HepG2 (cell line): ENCODE results near the gene ZBTB45. TPM values are rescaled to one million over a fixed set of nuclear protein-coding genes. Genes with fewer than 3 reads are reported as not detected.

ENCODE experiments used
- AHR ChIP-seq: IDR thresholded peaks from 2 replicates; pipeline ENCODE4 v1.6.1; 2018; ENCODE audit warnings: missing genetic modification reagents, missing compliant biosample characterization
- BCL3 ChIP-seq: sonication (generic); formaldehyde crosslinking; IDR thresholded peaks from 2 replicates; pipeline ENCODE4 v1.5.1; 2020; ENCODE audit warnings: mild to moderate bottlenecking, missing genetic modification reagents, moderate library complexity
- CBX1 ChIP-seq: IDR thresholded peaks from one replicate; pipeline ENCODE4 v1.6.1; 2016; ENCODE audit warnings: antibody characterized with exemption, low read depth
- CEBPZ ChIP-seq: IDR thresholded peaks from 2 replicates; pipeline ENCODE4 v1.6.1; 2012; ENCODE audit warnings: low read length, improper control_type of control experiment
- DZIP1 ChIP-seq: sonication (generic); formaldehyde crosslinking; IDR thresholded peaks from 2 replicates; pipeline ENCODE4 v1.5.0; 2020; ENCODE audit warnings: mild to moderate bottlenecking, missing genetic modification reagents
- KLF15 ChIP-seq: sonication (generic); formaldehyde crosslinking; IDR thresholded peaks from 2 replicates; pipeline ENCODE4 v1.8.1; 2023; ENCODE audit warnings: borderline replicate concordance, mild to moderate bottlenecking, inconsistent platforms, missing genetic modification reagents, mixed read lengths
- NCOR1 ChIP-seq: fragments of 200-600 bp; sonication (generic); IDR thresholded peaks from 2 replicates; pipeline ENCODE4 v1.7.0; 2017; ENCODE audit warnings: antibody characterized with exemption, low read length, borderline replicate concordance
- SMAD1 ChIP-seq: sonication (generic); formaldehyde crosslinking; IDR thresholded peaks from 2 replicates; pipeline ENCODE4 v1.4.0; 2020; ENCODE audit warnings: missing genetic modification reagents, low read depth, mild to moderate bottlenecking, borderline replicate concordance
- SP4 ChIP-seq: sonication (generic); formaldehyde crosslinking; IDR thresholded peaks from 2 replicates; pipeline ENCODE4 v1.8.1; 2023; ENCODE audit warnings: mild to moderate bottlenecking, missing genetic modification reagents
- SP5 ChIP-seq: IDR thresholded peaks from 2 replicates; pipeline ENCODE4 v1.6.1; 2016; ENCODE audit warnings: low read depth, borderline replicate concordance
- TOPORS ChIP-seq: sonication (generic); formaldehyde crosslinking; IDR thresholded peaks from 2 replicates; pipeline ENCODE4 v1.8.0; 2023; ENCODE audit warnings: mild to moderate bottlenecking, missing genetic modification reagents
- TP53 ChIP-seq: sonication (generic); formaldehyde crosslinking; conservative IDR thresholded peaks from 2 replicates; pipeline ENCODE4 v1.4.0; 2020; ENCODE audit warnings: missing genetic modification reagents
- ZFP36L2 ChIP-seq: sonication (generic); formaldehyde crosslinking; IDR thresholded peaks from 2 replicates; pipeline ENCODE4 v1.4.0; 2020; ENCODE audit warnings: missing genetic modification reagents
- ZNF354B ChIP-seq: sonication (generic); formaldehyde crosslinking; IDR thresholded peaks from 2 replicates; pipeline ENCODE4 v1.8.0; 2022; ENCODE audit warnings: mild to moderate bottlenecking, missing genetic modification reagents
- ZNF510 ChIP-seq: sonication (generic); formaldehyde crosslinking; IDR thresholded peaks from 2 replicates; pipeline ENCODE4 v1.4.0; 2020; ENCODE audit warnings: low read depth, mild to moderate bottlenecking, missing genetic modification reagents
- ZNF557 ChIP-seq: sonication (generic); formaldehyde crosslinking; IDR thresholded peaks from 2 replicates; pipeline ENCODE4 v1.4.0; 2020; ENCODE audit warnings: missing genetic modification reagents
- ZNF598 ChIP-seq: sonication (generic); formaldehyde crosslinking; IDR thresholded peaks from 2 replicates; pipeline ENCODE4 v1.5.1; 2020; ENCODE audit warnings: mild to moderate bottlenecking, missing genetic modification reagents, borderline replicate concordance
- ZNF761 ChIP-seq: sonication (generic); formaldehyde crosslinking; conservative IDR thresholded peaks from 2 replicates; pipeline ENCODE4 v1.4.0; 2020; ENCODE audit warnings: mild to moderate bottlenecking, missing genetic modification reagents
- polyA plus RNA-seq, 8 experiments: library from polyadenylated mRNA; depleted of rRNA in 3 of 8; stranded (reverse) in 7 of 8; unstranded in 1 of 8; fragments of >200 nt; fragmentation: Illumina TruSeq in 4 of 8; extraction: Trizol in 4 of 8; gene quantifications; 2 replicates each; pipeline versions ENCODE4 v1.2.1 to v1.2.3, GENCODE V29; 2011 to 2016; ENCODE audit warnings: low read depth in 4 of 8, missing spikeins in 1 of 8, mixed read lengths in 1 of 8; ENCODE audit not compliant: insufficient read depth in 1 of 8
- total RNA-seq, 5 experiments: library from RNA; depleted of rRNA; stranded (reverse); fragments of >200 nt; fragmentation: Illumina TruSeq; extraction: Trizol; gene quantifications; 2 replicates each; pipeline ENCODE4 v1.2.3, GENCODE V29; 2016; ENCODE audit warnings: low read depth in 1 of 5
- TF ChIP-seq, protein P1 (sequence below): IDR thresholded peaks from 2 replicates; pipeline ENCODE4 v1.6.1; 2016
- TF ChIP-seq, protein P2 (sequence below): sonication (generic); formaldehyde crosslinking; IDR thresholded peaks from 2 replicates; pipeline ENCODE4 v1.4.0; 2020; ENCODE audit warnings: missing genetic modification reagents

Gene ZBTB45
- total and polyA plus RNA-seq, 2 of the 13 experiments (the other 11 are each of a cell fraction or from before 2014, with no cell fraction given): 3.0 to 3.7 TPM

DNA sequence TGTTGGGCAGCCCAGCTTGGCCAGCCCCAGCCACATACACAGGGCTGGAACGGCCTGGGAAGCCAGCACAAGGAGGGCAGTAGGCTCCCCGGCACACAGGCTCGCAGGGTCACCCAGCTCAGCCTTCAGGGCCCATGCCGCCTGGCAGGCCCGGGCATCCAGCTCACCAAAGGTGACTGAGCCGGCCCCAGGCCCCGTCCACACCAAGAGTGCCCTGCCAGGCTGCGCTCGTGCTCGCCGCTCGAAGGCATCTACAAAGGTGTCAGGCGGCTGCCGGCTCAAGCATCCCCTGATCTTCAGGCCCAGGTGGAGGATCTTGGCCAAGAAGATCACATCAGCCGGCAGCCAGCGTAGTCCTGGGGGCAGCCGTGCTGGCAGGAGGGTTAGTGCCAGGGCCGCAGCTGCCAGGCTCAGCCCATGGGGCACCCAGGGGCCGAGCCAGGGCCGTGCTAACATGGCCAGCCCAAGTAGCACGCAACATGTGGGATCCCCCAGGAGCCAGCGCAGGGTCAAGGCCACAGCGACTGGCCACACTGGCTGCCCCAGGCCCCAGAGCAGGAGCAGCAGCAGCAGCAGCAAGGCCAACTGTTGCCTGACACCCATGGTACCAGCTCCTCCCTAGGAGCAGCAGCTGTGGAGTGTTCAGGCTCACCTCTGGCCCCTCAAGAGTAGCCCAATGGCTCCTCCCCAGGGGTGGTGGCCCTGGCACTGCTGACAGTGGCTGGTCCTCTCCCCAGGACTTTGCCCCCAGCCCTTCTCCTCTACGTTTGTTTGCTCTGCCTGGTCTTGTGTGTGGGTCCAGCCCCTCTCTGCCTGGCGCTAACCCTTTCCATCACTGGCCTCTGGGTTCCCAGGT, 8.0 kb downstream of the ZBTB45 start, which contains the start of gene SLC27A5 (continued):
- TF ChIP-seq CEBPZ (no peak), TP53 (CRISPR knock-in tag) (no peak), NCOR1 (peak; percentile 35; the same call in 1 of the 2 replicates), SP4 (CRISPR knock-in tag) (peak; percentile 58; the same call in 1 of the 2 replicates), CBX1 (no peak), TOPORS (CRISPR knock-in tag) (no peak), DZIP1 (CRISPR knock-in tag) (no peak), ZNF354B (CRISPR knock-in tag) (no peak), AHR (CRISPR knock-in tag) (peak; percentile 20; the same call in 1 of the 2 replicates), ZNF598 (CRISPR knock-in tag) (no peak), KLF15 (no peak), ZFP36L2 (CRISPR knock-in tag) (no peak), SP5 (CRISPR knock-in tag) (peak; percentile 66; the same call in 1 of the 2 replicates), ZNF510 (CRISPR knock-in tag) (0 out of 2 replicates have a peak, but pooled peaks have one; percentile 62), ZNF557 (CRISPR knock-in tag) (no peak), ZNF761 (CRISPR knock-in tag) (peak; percentile 82; the same call in 1 of the 2 replicates), SMAD1 (0 out of 2 replicates have a peak, but pooled peaks have one; percentile 38), BCL3 (CRISPR knock-in tag) (no peak; the same call in 1 of the 2 replicates)
- TF ChIP-seq, protein P1, sequence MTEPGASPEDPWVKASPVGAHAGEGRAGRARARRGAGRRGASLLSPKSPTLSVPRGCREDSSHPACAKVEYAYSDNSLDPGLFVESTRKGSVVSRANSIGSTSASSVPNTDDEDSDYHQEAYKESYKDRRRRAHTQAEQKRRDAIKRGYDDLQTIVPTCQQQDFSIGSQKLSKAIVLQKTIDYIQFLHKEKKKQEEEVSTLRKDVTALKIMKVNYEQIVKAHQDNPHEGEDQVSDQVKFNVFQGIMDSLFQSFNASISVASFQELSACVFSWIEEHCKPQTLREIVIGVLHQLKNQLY (CRISPR knock-in tag): no peak
- TF ChIP-seq, protein P2, sequence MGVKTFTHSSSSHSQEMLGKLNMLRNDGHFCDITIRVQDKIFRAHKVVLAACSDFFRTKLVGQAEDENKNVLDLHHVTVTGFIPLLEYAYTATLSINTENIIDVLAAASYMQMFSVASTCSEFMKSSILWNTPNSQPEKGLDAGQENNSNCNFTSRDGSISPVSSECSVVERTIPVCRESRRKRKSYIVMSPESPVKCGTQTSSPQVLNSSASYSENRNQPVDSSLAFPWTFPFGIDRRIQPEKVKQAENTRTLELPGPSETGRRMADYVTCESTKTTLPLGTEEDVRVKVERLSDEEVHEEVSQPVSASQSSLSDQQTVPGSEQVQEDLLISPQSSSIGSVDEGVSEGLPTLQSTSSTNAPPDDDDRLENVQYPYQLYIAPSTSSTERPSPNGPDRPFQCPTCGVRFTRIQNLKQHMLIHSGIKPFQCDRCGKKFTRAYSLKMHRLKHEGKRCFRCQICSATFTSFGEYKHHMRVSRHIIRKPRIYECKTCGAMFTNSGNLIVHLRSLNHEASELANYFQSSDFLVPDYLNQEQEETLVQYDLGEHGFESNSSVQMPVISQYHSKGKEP: no peak
